ENCODE measurements around the gene CALML6. TPM values are rescaled to one million over a fixed set of nuclear protein-coding genes. Genes with fewer than 3 reads are reported as not detected.

Gene CALML6
- total and polyA plus RNA-seq, 2 of the 4 experiments (the other 2 are of a cell fraction), result 0.91 TPM; not detected in 1

GRCh38 chr1:1899967-1900327 lies 15.1 kb upstream of the CALML6 start:
- no peak overlapping the region for H3K56ac ChIP-seq (ENCODE audit: extremely low read depth, insufficient read depth, low read length)
- CTCF ChIA-PET, result no interaction called here
- H3K36me3 ChIP-seq (ENCODE audit: control insufficient read depth, insufficient read depth, low read length), result no peaks in the 10 kb centered on the region
- no peak overlapping the region for H3K4me3 ChIP-seq (ENCODE audit: insufficient read depth, low read depth, low read length)
- no peak overlapping the region for H3K14ac ChIP-seq (replicated peaks; ENCODE audit: low read depth, low read length)
- in situ Hi-C loops (cut with MboI; ENCODE audit: low sequenced_read_pairs), result loop anchor here (10.0 kb wide), 1 partner anchor 115 kb away; no protein-coding TSS in a partner anchor
- no peak overlapping the region for H2BK120ac ChIP-seq (ENCODE audit: low read depth, low read length)
- H2BK20ac ChIP-seq (ENCODE audit: low read depth, low read length), result no peak overlapping the region
- H3K79me1 ChIP-seq (ENCODE audit: low read depth in 1 of 2, low read length in 2 of 2), result no peaks in the 10 kb centered on the region
- intact Hi-C loops (cut with micrococcal nuclease), result loop anchor here (10.0 kb wide), 1 partner anchor 325 kb away; the partner anchor contains the start of gene SSU72
- H4K8ac ChIP-seq (ENCODE audit: low read depth in 2 of 2, low read length in 2 of 2), result no peak overlapping the region
- no peak overlapping the region for H4K5ac ChIP-seq (ENCODE audit: low read depth, low read length)
- H3K9me3 ChIP-seq (ENCODE audit: control insufficient read depth, insufficient read depth, low read length), result peaks cover 3% of the 10 kb centered on the region; the same call in 1 of the 2 replicates
- ATAC-seq (ENCODE audit: low read depth) (no peak), DNase-seq (no peak)
- H3K4ac ChIP-seq (ENCODE audit: low read depth, low read length), result no peak overlapping the region
- H2AK9ac ChIP-seq (replicated peaks; ENCODE audit: low read depth, low read length, poor library complexity), result no peak overlapping the region
- no peak overlapping the region for H3K23ac ChIP-seq (ENCODE audit: low read depth, low read length)
- no peak overlapping the region for H4K91ac ChIP-seq (ENCODE audit: insufficient read depth, low read depth, low read length)
- H3K27ac ChIP-seq (ENCODE audit: insufficient read depth, low read length), result no peak overlapping the region
- POLR2A ChIA-PET (ENCODE audit: unreplicated experiment), result interaction anchor here (0.6 kb wide), 1 partner anchor 61 kb away, joined by 4 read pairs; no protein-coding TSS in a partner anchor
- dilution Hi-C loops (cut with HindIII; ENCODE audit: low sequenced_read_pairs, unreplicated experiment), result no loop called here
- H3K27me3 ChIP-seq (ENCODE audit: control insufficient read depth, insufficient read depth, low read length), result peaks cover 2% of the 10 kb centered on the region; the same call in 1 of the 2 replicates
- no peak overlapping the region for H2AFZ ChIP-seq (replicated peaks; ENCODE audit: low read length, poor library complexity)
- H2AK5ac ChIP-seq (ENCODE audit: low read depth, low read length), result no peak overlapping the region
- no CpG with 5 or more reads among the region's 9 CpGs for WGBS, 2 experiments (ENCODE audit: extremely low coverage in 2 of 2, insufficient read length in 1 of 2)
- H3K4me2 ChIP-seq (ENCODE audit: low read depth, low read length), result no peak overlapping the region
- no peak overlapping the region for H2BK5ac ChIP-seq (ENCODE audit: low read depth, low read length, poor library complexity, severe bottlenecking)
- H3K4me1 ChIP-seq (ENCODE audit: control insufficient read depth, insufficient read depth, low read length), result no peaks in the 10 kb centered on the region
- TF ChIP-seq CTCF (conservative IDR thresholded peaks at IDR 0.05; ENCODE audit: low read depth, low read length) (no peak), RFX5 (IDR thresholded peaks at IDR 0.05; ENCODE audit: low read depth, low read length) (no peak)
- no peaks in the 10 kb centered on the region for H4K20me1 ChIP-seq (ENCODE audit: insufficient read depth, low read length)
- no peak overlapping the region for H2BK15ac ChIP-seq (ENCODE audit: low read depth, low read length)
- no peak overlapping the region for H3K9ac ChIP-seq (ENCODE audit: low read depth, low read length)
- peaks cover 2% of the 10 kb centered on the region for H3K9me1 ChIP-seq (ENCODE audit: insufficient read depth, low read length)
- no peak overlapping the region for H3K18ac ChIP-seq (ENCODE audit: low read depth, low read length)
- BruUV-seq (replicated peaks), result no TSS peak

Data from IMR-90 (cell line).